HG03175 (cell line): ENCODE measurements around the gene SOX15.
A peak's percentile ranks its signal among the peaks of the same experiment; 100 is the strongest.
"Not testable (repeated sequence)": the region's sequence is repeated elsewhere in the genome, so short reads cannot be mapped to it uniquely, and the experiment has no call there.

Experiments
- ATAC-seq: cut with Tn5 transposase; IDR thresholded peaks from one replicate; pipeline ENCODE4 v1.9.1; 2021; ENCODE audit warnings: mild to moderate bottlenecking, moderate library complexity; ENCODE audit not compliant: unreplicated experiment

SOX15 gene

GRCh38 chr17:7589891-7590691 lies at the start of gene SOX15:
Gene SOX15 (minus strand): TSS chr17:7590094. CDS start chr17:7589676, 418 bp downstream.
- ATAC-seq: no peak

- ATAC-seq: no peak
Observed at GRCh38 chr17:7636163-7636562, 46.3 kb upstream of the SOX15 start.

GRCh38 chr17:7634384-7634783 lies 44.5 kb upstream of the SOX15 start:
- no peak for ATAC-seq

GRCh38 chr17:7633093-7633492 lies 43.2 kb upstream of the SOX15 start:
- ATAC-seq: no peak

- no peak for ATAC-seq
Observed at GRCh38 chr17:7632492-7632894, 42.6 kb upstream of the SOX15 start.

- no peak for ATAC-seq
Observed at GRCh38 chr17:7631398-7632380, 41.8 kb upstream of the SOX15 start.

- no peak for ATAC-seq
Observed at GRCh38 chr17:7629939-7630571, 40.2 kb upstream of the SOX15 start, which contains the start of gene SHBG. Gene SHBG (plus strand): TSS chr17:7630135. CDS start chr17:7630173, 38 bp downstream.

GRCh38 chr17:7627250-7628121 lies 37.6 kb upstream of the SOX15 start, which contains the start of gene SAT2:
Gene SAT2 (minus strand): TSS chr17:7627821. CDS start chr17:7627635, 186 bp downstream.
- ATAC-seq: peak; percentile 84

GRCh38 chr17:7626956-7627249 lies 37.0 kb upstream of the SOX15 start:
- ATAC-seq: no peak

- no peak for ATAC-seq
Observed at GRCh38 chr17:7626307-7626706, 36.4 kb upstream of the SOX15 start.

GRCh38 chr17:7625749-7626148 lies 35.9 kb upstream of the SOX15 start:
- ATAC-seq: not testable (repeated sequence)

- no peak for ATAC-seq
Observed at GRCh38 chr17:7623661-7624060, 33.8 kb upstream of the SOX15 start.

- ATAC-seq: no peak
Observed at GRCh38 chr17:7620835-7621234, 30.9 kb upstream of the SOX15 start.

GRCh38 chr17:7618608-7619007 lies 28.7 kb upstream of the SOX15 start:
- no peak for ATAC-seq

GRCh38 chr17:7615265-7615747 lies 25.4 kb upstream of the SOX15 start:
- no peak for ATAC-seq

- ATAC-seq: peak; percentile 91
Observed at GRCh38 chr17:7614425-7615264, 24.8 kb upstream of the SOX15 start, which contains the start of gene FXR2. Gene FXR2 (minus strand): TSS chr17:7614897. CDS start chr17:7614532, 365 bp downstream.

- no peak for ATAC-seq
Observed at GRCh38 chr17:7613769-7614424, 24.0 kb upstream of the SOX15 start.

- ATAC-seq: no peak
Observed at GRCh38 chr17:7612294-7612640, 22.4 kb upstream of the SOX15 start.
